MM.1S (cell line): Measurements from ENCODE around the gene AKAP9.

ENCODE experiments used
- DNase-seq: peaks from one replicate; pipeline ENCODE4 v3.0.0-alpha.2; 2015
- H2AFZ ChIP-seq: fragments of 300-600 bp; sonication (generic); 2 replicates; pipeline ENCODE4 v1.6.0; 2016; ENCODE audit warnings: antibody characterized with exemption, low read length
- H3F3A ChIP-seq: fragments of 300-600 bp; sonication (generic); 2 replicates; pipeline ENCODE4 v1.6.1; 2016; ENCODE audit warnings: mild to moderate bottlenecking, antibody characterized with exemption, low read length, moderate library complexity, mixed read lengths; ENCODE audit not compliant: insufficient read depth
- H3K27ac ChIP-seq: fragments of 300-600 bp; sonication (generic); 2 replicates; pipeline ENCODE4 v1.5.1; 2016; ENCODE audit warnings: mild to moderate bottlenecking, low read length
- H3K27me3 ChIP-seq: fragments of 300-600 bp; sonication (generic); replicated peaks from 2 replicates; pipeline ENCODE4 v1.6.0; 2016; ENCODE audit warnings: low read length; ENCODE audit not compliant: insufficient read depth
- H3K36me3 ChIP-seq: fragments of 300-600 bp; sonication (generic); replicated peaks from 2 replicates; pipeline ENCODE4 v1.6.1; 2016; ENCODE audit warnings: mild to moderate bottlenecking, low read length, mixed read lengths; ENCODE audit not compliant: insufficient read depth
- H3K4me1 ChIP-seq: fragments of 300-600 bp; sonication (generic); 2 replicates; pipeline ENCODE4 v1.6.1; 2016; ENCODE audit warnings: low read length, mixed read lengths
- H3K4me2 ChIP-seq: fragments of 300-600 bp; sonication (generic); 2 replicates; pipeline ENCODE4 v1.6.0; 2016; ENCODE audit warnings: low read depth, low read length
- H3K4me3 ChIP-seq: fragments of 300-600 bp; sonication (generic); 2 replicates; pipeline ENCODE4 v1.5.1; 2016; ENCODE audit warnings: low read length, mixed read lengths
- H3K79me2 ChIP-seq: fragments of 300-600 bp; sonication (generic); 2 replicates; pipeline ENCODE4 v1.6.1; 2016; ENCODE audit warnings: mixed run types, low read length, mixed read lengths
- H3K9ac ChIP-seq: fragments of 300-600 bp; sonication (generic); 2 replicates; pipeline ENCODE4 v1.6.1; 2016; ENCODE audit warnings: low read length, mixed read lengths
- H3K9me2 ChIP-seq: fragments of 300-600 bp; sonication (generic); replicated peaks from 2 replicates; pipeline ENCODE4 v1.6.1; 2016; ENCODE audit warnings: mild to moderate bottlenecking, low read length, mixed read lengths; ENCODE audit not compliant: insufficient read depth
- H3K9me3 ChIP-seq: fragments of 300-600 bp; sonication (generic); replicated peaks from 2 replicates; pipeline ENCODE4 v1.6.1; 2016; ENCODE audit warnings: mild to moderate bottlenecking, low read length, mixed read lengths; ENCODE audit not compliant: insufficient read depth
- H4K20me1 ChIP-seq: fragments of 300-600 bp; sonication (generic); 2 replicates; pipeline ENCODE4 v1.6.1; 2016; ENCODE audit warnings: mild to moderate bottlenecking, low read length, moderate library complexity, mixed read lengths; ENCODE audit not compliant: insufficient read depth
- CTCF ChIP-seq: fragments of 300-600 bp; sonication (generic); IDR thresholded peaks from 2 replicates; pipeline ENCODE4 v1.5.1; 2016; ENCODE audit warnings: antibody characterized with exemption, low read length, mixed read lengths
- EZH2 ChIP-seq: fragments of 300-600 bp; sonication (generic); optimal IDR thresholded peaks from 2 replicates; pipeline ENCODE3; 2017; ENCODE audit warnings: low read depth, mild to moderate bottlenecking, antibody characterized with exemption, low read length, mixed read lengths
- EZH2phosphoT487 ChIP-seq: fragments of 300-600 bp; sonication (generic); IDR thresholded peaks from 2 replicates; pipeline ENCODE4 v1.6.1; 2018; ENCODE audit warnings: antibody characterized with exemption, low read length

Gene AKAP9

GRCh38 chr7:92116949-92117348 lies 176.3 kb downstream of the AKAP9 start:
- Histone ChIP-seq H3K4me1 (no peaks in the 10 kb centered on the region), H3K9ac (no peak overlapping the region), H3K27ac (no peak overlapping the region), H2AFZ (no peak overlapping the region), H3K79me2 (peaks cover 27% of the 10 kb centered on the region), H3K27me3 (no peaks in the 10 kb centered on the region), H3K9me2 (no peaks in the 10 kb centered on the region), H3F3A (no peaks in the 10 kb centered on the region), H3K4me2 (no peak overlapping the region), H4K20me1 (0 out of 2 replicates have a peak, but pooled peaks cover 7% of the 10 kb centered on the region), H3K36me3 (peaks cover 3% of the 10 kb centered on the region; the same call in 1 of the 2 replicates), H3K9me3 (no peaks in the 10 kb centered on the region), H3K4me3 (no peak overlapping the region)
- no peak for DNase-seq
- TF ChIP-seq CTCF, result no peak

- Histone ChIP-seq H3K9me3 (no peaks in the 10 kb centered on the region), H3K36me3 (peaks cover 12% of the 10 kb centered on the region; the same call in 1 of the 2 replicates), H3K9me2 (no peaks in the 10 kb centered on the region), H3F3A (no peaks in the 10 kb centered on the region), H3K9ac (no peak overlapping the region), H4K20me1 (0 out of 2 replicates have a peak, but pooled peaks cover 7% of the 10 kb centered on the region), H3K79me2 (peaks cover 36% of the 10 kb centered on the region), H2AFZ (no peak overlapping the region), H3K4me1 (no peaks in the 10 kb centered on the region), H3K4me2 (no peak overlapping the region), H3K27me3 (no peaks in the 10 kb centered on the region), H3K4me3 (no peak overlapping the region), H3K27ac (no peak overlapping the region)
- TF ChIP-seq EZH2phosphoT487 (no peak), CTCF (no peak), EZH2 (no peak)
- DNase-seq, result no peak
Measured at GRCh38 chr7:92119213-92119759, 178.6 kb downstream of the AKAP9 start.

- no peak overlapping the region for H2AFZ ChIP-seq
- peaks cover 3% of the 10 kb centered on the region; the same call in 1 of the 2 replicates for H3F3A ChIP-seq
- no peak for DNase-seq
- no peak overlapping the region for H3K9ac ChIP-seq
- 0 out of 2 replicates have a peak, but pooled peaks cover 8% of the 10 kb centered on the region for H3K4me1 ChIP-seq
- H3K4me3 ChIP-seq, result no peak overlapping the region
- no peak overlapping the region for H3K4me2 ChIP-seq
- H3K9me3 ChIP-seq, result no peaks in the 10 kb centered on the region
- H3K79me2 ChIP-seq, result peaks cover 36% of the 10 kb centered on the region
- H4K20me1 ChIP-seq, result 0 out of 2 replicates have a peak, but pooled peaks cover 7% of the 10 kb centered on the region
- no peak overlapping the region for H3K27ac ChIP-seq
- no peak for TF ChIP-seq EZH2phosphoT487
- TF ChIP-seq CTCF, result no peak
- TF ChIP-seq EZH2, result no peak
- H3K27me3 ChIP-seq, result no peaks in the 10 kb centered on the region
- peaks cover 14% of the 10 kb centered on the region; the same call in 1 of the 2 replicates for H3K36me3 ChIP-seq
- H3K9me2 ChIP-seq, result no peaks in the 10 kb centered on the region
Measured at GRCh38 chr7:92121681-92122080, 181.0 kb downstream of the AKAP9 start.
